Esophagus muscularis mucosa (tissue), 4 donors: ENCODE measurements around the gene MTFP1. TPM values are rescaled to one million over a fixed set of nuclear protein-coding genes. Genes with fewer than 3 reads are reported as not detected.

Experiments used
- DNase-seq: peaks from one replicate; pipeline ENCODE4 v3.0.0-alpha.2; 2017; ENCODE audit errors: extremely low spot score
- H3K27ac ChIP-seq, 4 donors: fragments of 200-600 bp; sonication (generic); replicated peaks in 1 of 4; 1 replicate in 3 of 4; 2 replicates in 1 of 4; pipeline ENCODE4 v1.5.1; 2016 to 2019; ENCODE audit warnings: mild to moderate bottlenecking in 1 of 4
- H3K27me3 ChIP-seq, 4 donors: fragments of 200-600 bp; sonication (generic); one replicate each; pipeline versions ENCODE4 v1.5.1 to v1.6.0; 2016 to 2019
- H3K36me3 ChIP-seq, 4 donors: fragments of 200-600 bp; sonication (generic); one replicate each; pipeline ENCODE4 v1.5.1; 2016 to 2019
- H3K4me1 ChIP-seq, 4 donors: fragments of 200-600 bp; sonication (generic); one replicate each; pipeline ENCODE4 v1.5.1; 2016 to 2019
- H3K4me3 ChIP-seq, 4 donors: fragments of 200-600 bp; sonication (generic); 1 replicate in 2 of 4; 2 replicates in 2 of 4; pipeline ENCODE4 v1.5.1; 2016 to 2019; ENCODE audit warnings: mild to moderate bottlenecking in 4 of 4, moderate library complexity in 1 of 4
- H3K9me3 ChIP-seq, 4 donors: fragments of 200-600 bp; sonication (generic); 1 replicate in 3 of 4; 2 replicates in 1 of 4; pipeline ENCODE4 v1.5.1; 2016 to 2019
- EP300 ChIP-seq: sonication (generic); formaldehyde crosslinking; IDR thresholded peaks from one replicate; pipeline ENCODE4 v1.6.1; 2017; ENCODE audit warnings: antibody characterized with exemption
- POLR2A ChIP-seq: fragments of 450-650 bp; IDR thresholded peaks from one replicate; pipeline ENCODE4 v1.6.1; 2017; ENCODE audit warnings: antibody characterized with exemption, moderate library complexity, mild to moderate bottlenecking, low read depth
- POLR2AphosphoS5 ChIP-seq, 2 donors: sonication (generic); formaldehyde crosslinking; IDR thresholded peaks; one replicate each; pipeline ENCODE4 v1.6.1; 2017; ENCODE audit warnings: antibody characterized with exemption in 2 of 2
- WGBS: methylation state at CpG from one replicate; pipeline ENCODE4 v1.1.5; 2018; 5-methylcytosine and 5-hydroxymethylcytosine counted together
- intact Hi-C: fragments of 100-400 bp; cut with DNase I; formaldehyde crosslinking; loops from one replicate; pipeline ENCODE4 v1.15.1; 2023
- total RNA-seq, 4 donors: library from RNA; depleted of rRNA; stranded (reverse); fragments of >200 nt; gene quantifications; one replicate each; pipeline versions ENCODE4 v1.1.0 to v1.2.1, GENCODE V29; 2016
- TF ChIP-seq, protein P1 (sequence below), 3 experiments: fragments of 200-600 bp in 2 of 3; fragments of 450-650 bp in 1 of 3; sonication (generic) in 2 of 3; IDR thresholded peaks; one replicate each; pipeline ENCODE4 v1.5.1; 2017 to 2019; ENCODE audit warnings: antibody characterized with exemption in 3 of 3, mild to moderate bottlenecking in 2 of 3, moderate library complexity in 1 of 3

MTFP1 gene, protein sequence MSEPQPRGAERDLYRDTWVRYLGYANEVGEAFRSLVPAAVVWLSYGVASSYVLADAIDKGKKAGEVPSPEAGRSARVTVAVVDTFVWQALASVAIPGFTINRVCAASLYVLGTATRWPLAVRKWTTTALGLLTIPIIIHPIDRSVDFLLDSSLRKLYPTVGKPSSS
- 1 to 10 TPM; 1.2 to 7.1 (median 3.4) TPM for total RNA-seq

DNA sequence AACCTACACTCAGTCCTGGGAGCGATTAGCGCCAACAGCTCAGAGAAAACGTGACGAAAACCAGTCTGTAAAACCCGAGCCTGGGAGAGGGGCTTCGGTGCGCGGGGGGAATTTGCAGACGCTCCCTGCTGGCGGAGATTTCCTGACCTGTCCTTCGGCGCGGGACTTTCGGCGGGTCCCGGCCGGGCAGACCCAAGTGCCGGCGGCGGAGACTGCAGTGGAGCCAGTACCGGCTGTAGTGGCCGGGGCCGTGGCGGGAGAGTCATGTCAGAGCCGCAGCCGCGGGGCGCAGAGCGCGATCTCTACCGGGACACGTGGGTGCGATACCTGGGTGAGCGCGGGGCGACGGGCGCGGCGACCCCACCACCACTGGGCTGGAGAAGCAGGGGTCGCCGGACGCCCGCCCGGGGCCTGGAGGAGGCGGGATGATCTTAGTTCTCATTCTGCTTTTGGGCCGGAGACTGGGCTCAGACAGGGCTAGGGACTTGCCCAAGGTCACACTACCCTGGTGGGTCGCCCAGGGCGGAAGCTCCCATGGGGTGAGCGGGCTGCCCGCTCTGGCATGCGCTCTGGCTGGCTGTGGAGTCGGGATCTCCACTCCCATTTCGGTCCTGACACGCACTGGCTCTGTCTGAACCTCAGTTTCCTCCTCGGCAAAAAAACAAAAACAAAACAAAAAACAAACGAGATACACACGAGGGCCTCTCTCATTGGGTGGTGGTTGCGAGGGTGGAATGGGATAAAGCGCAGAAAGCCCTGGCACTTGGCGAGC lies at the start of gene MTFP1:
TSS of gene MTFP1 (plus strand) at position 153 of the 772 bp plus-strand sequence. CDS start at position 265, 112 bp downstream.
- no peaks in the 10 kb centered on the region for H3K27me3 ChIP-seq
- H3K9me3 ChIP-seq = no peaks in the 10 kb centered on the region
- no peak for DNase-seq
- 4% methylated on average over 38 of the region's 61 CpGs for WGBS
- H3K4me1 ChIP-seq = peaks cover 37 to 54% (median 53%) of the 10 kb centered on the region in 4 donors
- H3K36me3 ChIP-seq = peaks cover 0 to 1% (median 0%) of the 10 kb centered on the region in 4 donors
- TF ChIP-seq POLR2A (no peak), POLR2AphosphoS5 (IDR thresholded peaks at IDR 0.05) (peak in 1 of 2 donors; percentile 43), EP300 (no peak)
- TF ChIP-seq, protein P1, sequence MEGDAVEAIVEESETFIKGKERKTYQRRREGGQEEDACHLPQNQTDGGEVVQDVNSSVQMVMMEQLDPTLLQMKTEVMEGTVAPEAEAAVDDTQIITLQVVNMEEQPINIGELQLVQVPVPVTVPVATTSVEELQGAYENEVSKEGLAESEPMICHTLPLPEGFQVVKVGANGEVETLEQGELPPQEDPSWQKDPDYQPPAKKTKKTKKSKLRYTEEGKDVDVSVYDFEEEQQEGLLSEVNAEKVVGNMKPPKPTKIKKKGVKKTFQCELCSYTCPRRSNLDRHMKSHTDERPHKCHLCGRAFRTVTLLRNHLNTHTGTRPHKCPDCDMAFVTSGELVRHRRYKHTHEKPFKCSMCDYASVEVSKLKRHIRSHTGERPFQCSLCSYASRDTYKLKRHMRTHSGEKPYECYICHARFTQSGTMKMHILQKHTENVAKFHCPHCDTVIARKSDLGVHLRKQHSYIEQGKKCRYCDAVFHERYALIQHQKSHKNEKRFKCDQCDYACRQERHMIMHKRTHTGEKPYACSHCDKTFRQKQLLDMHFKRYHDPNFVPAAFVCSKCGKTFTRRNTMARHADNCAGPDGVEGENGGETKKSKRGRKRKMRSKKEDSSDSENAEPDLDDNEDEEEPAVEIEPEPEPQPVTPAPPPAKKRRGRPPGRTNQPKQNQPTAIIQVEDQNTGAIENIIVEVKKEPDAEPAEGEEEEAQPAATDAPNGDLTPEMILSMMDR (IDR thresholded peaks at IDR 0.05) = peak in 1 of 3 experiments; percentile 7
- H3K4me3 ChIP-seq = peak within 1 kb of the TSS; percentile 66 to 78 (median 67)
- intact Hi-C loops = loop anchor here (5.0 kb wide), 1 partner anchor 34 kb away; no protein-coding TSS in a partner anchor
- H3K27ac ChIP-seq = peak within 1 kb of the TSS; percentile 94 to 99 (median 95)

DNA sequence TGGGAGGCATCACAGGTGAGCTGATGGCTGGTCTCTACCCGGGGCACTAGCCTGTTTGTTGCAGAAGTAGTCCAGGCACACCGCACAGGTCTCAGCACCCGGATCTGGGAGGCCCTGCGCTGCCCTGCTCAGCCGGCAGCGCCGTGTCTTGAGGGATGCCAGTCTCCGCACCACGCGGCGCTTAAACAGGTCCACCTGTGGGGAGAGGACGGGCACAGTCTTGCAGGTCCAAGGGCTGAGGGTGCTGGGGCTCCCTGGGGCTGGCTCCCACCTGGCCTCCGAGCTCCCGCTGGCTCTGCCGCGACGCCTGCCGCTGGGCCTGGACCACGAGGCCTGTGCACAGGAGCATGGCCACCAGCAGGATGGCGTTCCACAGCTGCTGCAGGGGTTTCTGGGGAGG lies 45.6 kb upstream of the MTFP1 start:
- H3K4me1 ChIP-seq = no peaks in the 10 kb centered on the region
- no peak overlapping the region for H3K27ac ChIP-seq
- intact Hi-C loops = no loop called here
- H3K27me3 ChIP-seq = no peaks in the 10 kb centered on the region
- no peaks in the 10 kb centered on the region for H3K9me3 ChIP-seq
- TF ChIP-seq POLR2A (no peak), POLR2AphosphoS5 (IDR thresholded peaks at IDR 0.05) (no peak), EP300 (no peak)
- TF ChIP-seq, protein P1 (IDR thresholded peaks at IDR 0.05) = no peak
- no peak for DNase-seq
- peaks cover 0 to 74% (median 44%) of the 10 kb centered on the region in 4 donors for H3K36me3 ChIP-seq
- WGBS = 95% methylated on average over 7 of the region's 20 CpGs
- H3K4me3 ChIP-seq = no peak overlapping the region

DNA sequence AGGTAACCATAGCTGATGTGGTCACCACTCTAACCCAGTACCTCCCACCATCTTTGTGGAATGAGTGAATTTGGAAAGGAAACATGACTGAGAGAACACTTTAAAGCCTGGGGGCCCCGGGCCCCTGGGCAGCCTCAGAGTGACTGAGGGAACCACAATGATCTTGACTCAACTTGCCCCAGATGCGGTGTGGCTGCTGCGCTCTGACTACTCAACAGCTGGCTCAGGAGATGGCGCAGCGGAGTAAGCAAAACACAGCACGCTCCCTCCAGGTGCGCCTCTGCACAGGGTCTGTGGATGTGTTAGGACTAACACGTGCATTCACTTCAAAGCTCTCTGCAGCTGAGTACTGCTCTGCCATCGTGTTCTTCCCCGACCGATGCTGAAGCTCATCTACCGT lies 44.3 kb upstream of the MTFP1 start:
- Histone ChIP-seq H3K9me3 (no peaks in the 10 kb centered on the region), H3K4me3 (no peak overlapping the region), H3K4me1 (peaks cover 3 to 6% (median 4%) of the 10 kb centered on the region in 4 donors), H3K27me3 (no peaks in the 10 kb centered on the region), H3K36me3 (peaks cover 0 to 74% (median 42%) of the 10 kb centered on the region in 4 donors), H3K27ac (no peak overlapping the region)
- 87% methylated on average over 12 of the region's 12 CpGs for WGBS
- TF ChIP-seq, protein P1 (IDR thresholded peaks at IDR 0.05) = no peak
- no peak for TF ChIP-seq POLR2A
- TF ChIP-seq POLR2AphosphoS5 (IDR thresholded peaks at IDR 0.05) = no peak
- TF ChIP-seq EP300 = no peak
- intact Hi-C loops = no loop called here
- DNase-seq = no peak

DNA sequence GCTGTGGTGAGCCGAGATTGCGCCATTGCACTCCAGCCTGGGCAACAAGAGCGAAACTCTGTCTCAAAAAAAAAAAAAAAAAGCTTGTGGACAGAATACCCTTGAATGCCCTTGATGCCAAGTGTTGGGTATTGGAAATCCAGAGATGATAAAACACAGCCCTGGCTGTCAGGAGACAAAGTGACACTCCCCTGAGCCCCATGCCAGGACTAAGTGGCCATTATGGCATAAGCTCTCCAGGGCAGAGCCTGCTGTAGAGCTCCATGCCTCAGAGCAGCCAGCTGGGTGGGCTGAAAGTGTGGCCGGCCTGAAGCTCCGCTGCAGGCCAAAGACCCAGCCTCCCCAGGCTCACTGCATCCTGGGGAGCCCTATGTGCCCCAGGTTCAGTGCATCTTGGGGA lies 43.2 kb upstream of the MTFP1 start:
- H3K27ac ChIP-seq = no peak overlapping the region
- WGBS = 87% methylated on average over 5 of the region's 5 CpGs
- H3K27me3 ChIP-seq = no peaks in the 10 kb centered on the region
- TF ChIP-seq EP300 (no peak), POLR2A (no peak), POLR2AphosphoS5 (IDR thresholded peaks at IDR 0.05) (no peak)
- TF ChIP-seq, protein P1 (IDR thresholded peaks at IDR 0.05) = no peak
- H3K9me3 ChIP-seq = no peaks in the 10 kb centered on the region
- DNase-seq = no peak
- H3K4me3 ChIP-seq = no peak overlapping the region
- H3K36me3 ChIP-seq = peaks cover 0 to 63% (median 39%) of the 10 kb centered on the region in 4 donors
- intact Hi-C loops = no loop called here
- peaks cover 8 to 13% (median 10%) of the 10 kb centered on the region in 4 donors for H3K4me1 ChIP-seq
